NB4 (cell line): Measurements from ENCODE around the gene RMI2.

ENCODE experiments used
- DNase-seq: peaks from one replicate; pipeline ENCODE4 v3.0.0; 2010; ENCODE audit warnings: low read depth
- H3K4me3 ChIP-seq: one replicate; pipeline ENCODE4 v1.5.1; 2011; ENCODE audit warnings: mild to moderate bottlenecking, low read depth, low read length, moderate library complexity
- CTCF ChIP-seq: IDR thresholded peaks from one replicate; pipeline ENCODE4 v1.5.1; 2012; ENCODE audit warnings: low read depth, low read length
- MYC ChIP-seq: IDR thresholded peaks from 2 replicates; pipeline ENCODE4 v1.6.1; 2011; ENCODE audit warnings: low read depth, low read length
- POLR2A ChIP-seq: IDR thresholded peaks from 2 replicates; pipeline ENCODE4 v1.6.1; 2011; ENCODE audit warnings: mild to moderate bottlenecking; ENCODE audit not compliant: insufficient read length; ENCODE audit errors: extremely low read depth
- TF ChIP-seq, protein P1 (sequence below): IDR thresholded peaks from 2 replicates; pipeline ENCODE4 v1.6.1; 2011; ENCODE audit warnings: low read depth, low read length

The RMI2 gene

DNA sequence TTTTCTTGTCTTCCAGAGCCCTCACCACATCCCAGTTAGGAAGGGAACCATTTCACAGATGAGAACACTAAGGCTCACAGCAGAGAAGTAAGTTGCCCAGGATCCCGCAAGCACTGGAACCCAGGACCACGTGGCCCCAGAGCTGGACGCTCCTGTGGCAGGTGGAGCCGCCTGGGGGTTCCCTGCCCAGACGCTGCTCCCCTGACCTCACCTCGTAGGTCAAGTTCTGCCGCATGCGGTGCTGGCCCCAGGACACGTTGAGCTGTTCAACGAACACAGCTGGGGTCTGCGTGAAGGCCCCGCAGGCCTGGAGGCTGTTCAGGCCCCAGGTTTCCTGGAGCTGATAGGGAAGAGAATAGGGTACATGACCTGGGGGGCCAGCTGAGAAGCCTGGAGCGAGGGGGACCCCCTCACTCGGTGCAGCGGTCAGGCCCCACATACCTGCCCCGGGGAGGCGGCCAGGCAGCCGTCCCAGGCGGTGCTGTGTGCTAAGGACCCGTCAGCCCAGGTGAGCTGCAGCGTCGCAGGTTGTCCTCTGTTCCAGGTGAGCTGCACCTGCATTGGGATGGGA is 54.1 kb downstream of the RMI2 start:
- no peak for DNase-seq
- no peak overlapping the region for H3K4me3 ChIP-seq
- no peak for TF ChIP-seq MYC
- TF ChIP-seq POLR2A: no peak
- TF ChIP-seq, protein P1, sequence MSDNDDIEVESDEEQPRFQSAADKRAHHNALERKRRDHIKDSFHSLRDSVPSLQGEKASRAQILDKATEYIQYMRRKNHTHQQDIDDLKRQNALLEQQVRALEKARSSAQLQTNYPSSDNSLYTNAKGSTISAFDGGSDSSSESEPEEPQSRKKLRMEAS: no peak
- TF ChIP-seq CTCF: no peak

DNA sequence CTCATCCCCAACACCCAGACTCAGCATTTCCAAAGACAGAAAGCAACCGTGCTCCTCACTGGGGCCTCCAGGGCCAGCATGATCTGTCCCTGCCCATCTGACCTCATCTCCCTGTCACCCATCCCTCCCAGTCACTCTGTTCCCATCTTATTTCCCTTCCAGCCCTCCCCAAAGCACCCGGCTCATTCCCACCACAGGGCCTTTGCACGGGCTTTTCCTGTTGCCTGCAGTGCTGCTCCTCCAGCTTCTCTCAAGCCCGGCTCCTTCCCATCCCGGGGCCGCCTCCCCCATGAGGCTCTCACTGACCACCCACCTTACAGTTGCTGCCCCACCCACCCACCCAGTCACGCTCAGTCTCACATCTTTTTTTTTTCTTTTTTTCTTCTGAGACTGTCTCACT is 54.8 kb downstream of the RMI2 start:
- no peak for TF ChIP-seq POLR2A
- no peak for DNase-seq
- no peak overlapping the region for H3K4me3 ChIP-seq
